Measurements from ENCODE around the gene CHN2. TPM values are rescaled to one million over a fixed set of nuclear protein-coding genes. Genes with fewer than 3 reads are reported as not detected.

CHN2 gene
- total RNA-seq, 1 experiment from 2014 or later: 0.15 TPM

GRCh38 chr7:29287366-29287765, 92.8 kb downstream of the CHN2 start:
- in situ Hi-C loops (cut with HindIII; ENCODE audit: low pct_unique_long_range_greater_than_20kb, low sequenced_read_pairs) (no loop called here), intact Hi-C loops (cut with micrococcal nuclease; ENCODE audit: unreplicated experiment) (no loop called here)
- no peak overlapping the region for H3K27ac ChIP-seq (ENCODE audit: low read length)

GRCh38 chr7:29288181-29289091, 93.9 kb downstream of the CHN2 start:
- DNase-seq (ENCODE audit: low read depth, low spot score) (no peak), ATAC-seq (no peak)
- Histone ChIP-seq H3K4me3 (ENCODE audit: low read depth in 2 of 2, low read length in 2 of 2) (no peak overlapping the region), H3K27me3 (ENCODE audit: control insufficient read depth, insufficient read depth, low read length) (peaks cover 14% of the 10 kb centered on the region), H3K4me1 (ENCODE audit: control insufficient read depth, insufficient read depth, low read length) (no peaks in the 10 kb centered on the region), H3K9me3 (ENCODE audit: control insufficient read depth, insufficient read depth, low read depth, low read length) (no peaks in the 10 kb centered on the region), H3K27ac (ENCODE audit: low read length) (no peak overlapping the region), H3K36me3 (ENCODE audit: control insufficient read depth, insufficient read depth, low read length) (no peaks in the 10 kb centered on the region)
- CTCF ChIA-PET: no interaction called here
- intact Hi-C loops (cut with micrococcal nuclease; ENCODE audit: unreplicated experiment): no loop called here
- BruUV-seq (replicated peaks): no TSS peak
- in situ Hi-C loops (cut with HindIII; ENCODE audit: low pct_unique_long_range_greater_than_20kb, low sequenced_read_pairs): no loop called here
- TF ChIP-seq POLR2AphosphoS5 (IDR thresholded peaks at IDR 0.05; ENCODE audit: low read depth, low read length) (no peak), CTCF (IDR thresholded peaks at IDR 0.05) (no peak), SIN3A (IDR thresholded peaks at IDR 0.05; ENCODE audit: borderline replicate concordance, insufficient read depth, low read depth, low read length) (no peak), TCF7L2 (IDR thresholded peaks at IDR 0.05; ENCODE audit: low read depth, low read length) (no peak)
- POLR2A ChIA-PET: no interaction called here

More at GRCh38 chr7:29287366-29287765, 92.8 kb downstream of the CHN2 start:
- DNase-seq (ENCODE audit: low read depth, low spot score): no peak
- ATAC-seq: no peak
- Histone ChIP-seq H3K9me3 (ENCODE audit: control insufficient read depth, insufficient read depth, low read depth, low read length) (no peaks in the 10 kb centered on the region), H3K36me3 (ENCODE audit: control insufficient read depth, insufficient read depth, low read length) (no peaks in the 10 kb centered on the region), H3K4me1 (ENCODE audit: control insufficient read depth, insufficient read depth, low read length) (no peaks in the 10 kb centered on the region), H3K27me3 (ENCODE audit: control insufficient read depth, insufficient read depth, low read length) (peaks cover 21% of the 10 kb centered on the region), H3K4me3 (ENCODE audit: low read depth in 2 of 2, low read length in 2 of 2) (no peak overlapping the region)
- no TSS peak for BruUV-seq (replicated peaks)
- ChIA-PET CTCF (no interaction called here), POLR2A (no interaction called here)
- TF ChIP-seq SIN3A (IDR thresholded peaks at IDR 0.05; ENCODE audit: borderline replicate concordance, insufficient read depth, low read depth, low read length): no peak
- TF ChIP-seq REST (IDR thresholded peaks at IDR 0.05; ENCODE audit: insufficient read depth in 1 of 2, low read depth in 2 of 2, low read length in 1 of 2): no peak
- no peak for TF ChIP-seq POLR2AphosphoS5 (IDR thresholded peaks at IDR 0.05; ENCODE audit: low read depth, low read length)
- TF ChIP-seq TCF7L2 (IDR thresholded peaks at IDR 0.05; ENCODE audit: low read depth, low read length): no peak
- no peak for TF ChIP-seq CTCF (IDR thresholded peaks at IDR 0.05)

All from Panc1 (cell line).